ENCODE data around the gene EFNA5. TPM values are rescaled to one million over a fixed set of nuclear protein-coding genes. Genes with fewer than 3 reads are reported as not detected.

Gene EFNA5
- total and polyA plus RNA-seq, 2 experiments from 2014 or later: 7.5 to 10.1 TPM

GRCh38 chr5:107413754-107414153 lies 257.0 kb downstream of the EFNA5 start:
- Mint-ChIP-seq H3K4me3 (no peak overlapping the region), H3K27ac (no peak overlapping the region), H3K9me3 (no peaks in the 10 kb centered on the region), H3K27me3 (ENCODE audit: insufficient read depth, low read depth, poor library complexity) (no peaks in the 10 kb centered on the region), H3K4me1 (peaks cover 13% of the 10 kb centered on the region; the same call in 2 of the 3 replicates), H3K36me3 (ENCODE audit: low read depth) (no peaks in the 10 kb centered on the region)
- ATAC-seq (no peak), DNase-seq (ENCODE audit: low spot score) (no peak)
- no peaks in the 10 kb centered on the region for H3K79me2 ChIP-seq (replicated peaks; ENCODE audit: insufficient read depth)
- no peaks in the 10 kb centered on the region for H3F3A ChIP-seq (replicated peaks; ENCODE audit: low read depth)
- no peak overlapping the region for H3K4me3 ChIP-seq
- no peaks in the 10 kb centered on the region for H3K27me3 ChIP-seq (ENCODE audit: insufficient read depth)
- no peak overlapping the region for H3K27ac ChIP-seq (ENCODE audit: low read depth)
- H3K36me3 ChIP-seq (ENCODE audit: insufficient read depth): no peaks in the 10 kb centered on the region
- H3K4me1 ChIP-seq (ENCODE audit: insufficient read depth): peaks cover 9% of the 10 kb centered on the region
- H2AFZ ChIP-seq: no peak overlapping the region
- TF ChIP-seq ZNF114 (CRISPR knock-in tag; IDR thresholded peaks at IDR 0.05): no peak
- TF ChIP-seq NANOG (IDR thresholded peaks at IDR 0.05; ENCODE audit: borderline replicate concordance): no peak
- no peak for TF ChIP-seq ZNF331 (CRISPR knock-in tag; IDR thresholded peaks at IDR 0.05; ENCODE audit: low read depth)
- TF ChIP-seq CTCF (conservative IDR thresholded peaks at IDR 0.05; ENCODE audit: low read depth in 2 of 2): no peak
- no peak for TF ChIP-seq CREB1 (CRISPR knock-in tag; IDR thresholded peaks at IDR 0.05; ENCODE audit: low read depth)
- no peaks in the 10 kb centered on the region for H4K20me1 ChIP-seq (replicated peaks; ENCODE audit: insufficient read depth)
- H3K4me2 ChIP-seq: no peak overlapping the region
- H3K9me2 ChIP-seq (ENCODE audit: insufficient read depth): no peaks in the 10 kb centered on the region

GRCh38 chr5:107408564-107408963 lies 262.2 kb downstream of the EFNA5 start:
- Histone ChIP-seq H3K79me2 (replicated peaks; ENCODE audit: insufficient read depth) (no peaks in the 10 kb centered on the region), H4K20me1 (replicated peaks; ENCODE audit: insufficient read depth) (no peaks in the 10 kb centered on the region), H2AFZ (no peak overlapping the region), H3K9me2 (ENCODE audit: insufficient read depth) (no peaks in the 10 kb centered on the region), H3K27ac (ENCODE audit: low read depth) (no peak overlapping the region), H3K4me3 (no peak overlapping the region), H3K36me3 (ENCODE audit: insufficient read depth) (no peaks in the 10 kb centered on the region), H3K4me1 (ENCODE audit: insufficient read depth) (peaks cover 20% of the 10 kb centered on the region), H3K27me3 (ENCODE audit: insufficient read depth) (no peaks in the 10 kb centered on the region), H3F3A (replicated peaks; ENCODE audit: low read depth) (no peaks in the 10 kb centered on the region), H3K4me2 (no peak overlapping the region)
- Mint-ChIP-seq H3K4me1 (peaks cover 20% of the 10 kb centered on the region), H3K27me3 (ENCODE audit: insufficient read depth, low read depth, poor library complexity) (no peaks in the 10 kb centered on the region), H3K27ac (no peak overlapping the region; the same call in 1 of the 2 replicates), H3K36me3 (ENCODE audit: low read depth) (no peaks in the 10 kb centered on the region), H3K9me3 (no peaks in the 10 kb centered on the region), H3K4me3 (no peak overlapping the region)
- ATAC-seq (no peak), DNase-seq (ENCODE audit: low spot score) (no peak)
- TF ChIP-seq EZH2 (IDR thresholded peaks at IDR 0.05; ENCODE audit: low read depth, unreplicated experiment): no peak
- no peak for TF ChIP-seq CTCF (conservative IDR thresholded peaks at IDR 0.05; ENCODE audit: low read depth in 2 of 2)
- TF ChIP-seq ZNF462 (CRISPR knock-in tag; IDR thresholded peaks at IDR 0.05): no peak
- no peak for TF ChIP-seq EZH2phosphoT487 (IDR thresholded peaks at IDR 0.05; ENCODE audit: unreplicated experiment)
